IMR-90 (cell line): ENCODE data around the gene MYOF. TPM values are rescaled to one million over a fixed set of nuclear protein-coding genes. Genes with fewer than 3 reads are reported as not detected.
A peak's percentile ranks its signal among the peaks of the same experiment; 100 is the strongest.

Source experiments
- ATAC-seq: fragments of 200-7000 bp; cut with Tn5 transposase; 2 replicates; pipeline ENCODE4 v1.9.1; 2020; ENCODE audit warnings: low read depth, mild to moderate bottlenecking, moderate library complexity
- BruUV-seq: library from RNA; stranded (reverse); fragments of 400-500 nt; replicated peaks from 2 replicates; lab custom pipeline; 2021; lab: Mats Ljungman, UMichigan
- CTCF ChIA-PET: fragments of 300-600 bp; formaldehyde crosslinking; extraction: SDS; loops from one replicate; lab custom pipeline; 2021; ENCODE audit warnings: antibody characterized with exemption; lab: Yijun Ruan, JAX
- POLR2A ChIA-PET: fragments of 300-600 bp; sonication (Branson Sonifier 250); formaldehyde crosslinking; loops from one replicate; lab custom pipeline; 2022; ENCODE audit warnings: antibody characterized with exemption; ENCODE audit not compliant: unreplicated experiment; lab: Charles Lee
- DNase-seq: peaks from one replicate; pipeline ENCODE4 v3.0.0; 2013
- H2AFZ ChIP-seq: replicated peaks from 2 replicates; pipeline ENCODE3; 2013; ENCODE audit warnings: low read length, mild to moderate bottlenecking; ENCODE audit not compliant: poor library complexity
- H2AK5ac ChIP-seq: 2 replicates; pipeline ENCODE4 v1.6.1; 2013; ENCODE audit warnings: low read depth, low read length, inconsistent platforms
- H2AK9ac ChIP-seq: replicated peaks from 2 replicates; pipeline ENCODE3; 2013; ENCODE audit warnings: mild to moderate bottlenecking, low read depth, low read length, moderate library complexity; ENCODE audit not compliant: poor library complexity
- H2BK120ac ChIP-seq: 2 replicates; pipeline ENCODE4 v1.6.1; 2013; ENCODE audit warnings: low read depth, low read length, inconsistent platforms
- H2BK15ac ChIP-seq: 3 replicates; pipeline ENCODE4 v1.6.1; 2013; ENCODE audit warnings: low read depth, low read length, inconsistent platforms
- H2BK20ac ChIP-seq: 2 replicates; pipeline ENCODE4 v1.6.1; 2013; ENCODE audit warnings: low read depth, mild to moderate bottlenecking, inconsistent platforms, low read length, moderate library complexity
- H2BK5ac ChIP-seq: 2 replicates; pipeline ENCODE4 v1.6.1; 2013; ENCODE audit warnings: mild to moderate bottlenecking, low read depth, low read length, inconsistent platforms; ENCODE audit not compliant: poor library complexity, severe bottlenecking
- H3K14ac ChIP-seq: replicated peaks from 2 replicates; pipeline ENCODE4 v1.6.1; 2013; ENCODE audit warnings: low read depth, low read length, inconsistent platforms
- H3K18ac ChIP-seq: 2 replicates; pipeline ENCODE4 v1.6.1; 2013; ENCODE audit warnings: low read depth, low read length, control low read depth
- H3K23ac ChIP-seq: 2 replicates; pipeline ENCODE4 v1.6.1; 2013; ENCODE audit warnings: low read depth, low read length, inconsistent platforms
- H3K27ac ChIP-seq: 2 replicates; pipeline ENCODE4 v1.5.1; 2013; ENCODE audit warnings: mild to moderate bottlenecking, control low read depth, low read length; ENCODE audit not compliant: insufficient read depth
- H3K27me3 ChIP-seq: 2 replicates; pipeline ENCODE4 v1.6.1; 2013; ENCODE audit warnings: low read length; ENCODE audit not compliant: control insufficient read depth, insufficient read depth
- H3K36me3 ChIP-seq: 2 replicates; pipeline ENCODE4 v1.6.1; 2013; ENCODE audit warnings: low read length, mixed read lengths; ENCODE audit not compliant: control insufficient read depth, insufficient read depth
- H3K4ac ChIP-seq: 2 replicates; pipeline ENCODE4 v1.6.1; 2013; ENCODE audit warnings: low read depth, low read length, inconsistent platforms
- H3K4me1 ChIP-seq: 2 replicates; pipeline ENCODE4 v1.6.1; 2013; ENCODE audit warnings: low read length, mixed read lengths; ENCODE audit not compliant: control insufficient read depth, insufficient read depth
- H3K4me2 ChIP-seq: 2 replicates; pipeline ENCODE4 v1.6.1; 2013; ENCODE audit warnings: low read depth, mild to moderate bottlenecking, control low read depth, low read length, moderate library complexity
- H3K4me3 ChIP-seq: 2 replicates; pipeline ENCODE4 v1.5.1; 2013; ENCODE audit warnings: low read depth, mild to moderate bottlenecking, control low read depth, low read length, moderate library complexity; ENCODE audit not compliant: insufficient read depth
- H3K56ac ChIP-seq: 2 replicates; pipeline ENCODE4 v1.6.1; 2013; ENCODE audit warnings: low read length, inconsistent platforms; ENCODE audit not compliant: insufficient read depth; ENCODE audit errors: extremely low read depth
- H3K79me1 ChIP-seq, 2 experiments: 2 replicates each; pipeline ENCODE4 v1.6.1; 2013; ENCODE audit warnings: low read length in 2 of 2, inconsistent platforms in 1 of 2, low read depth in 1 of 2
- H3K9ac ChIP-seq: 2 replicates; pipeline ENCODE4 v1.6.1; 2013; ENCODE audit warnings: low read depth, low read length, control low read depth
- H3K9me1 ChIP-seq: 2 replicates; pipeline ENCODE4 v1.6.1; 2013; ENCODE audit warnings: low read length, inconsistent platforms; ENCODE audit not compliant: insufficient read depth
- H3K9me3 ChIP-seq: 2 replicates; pipeline ENCODE4 v1.6.1; 2013; ENCODE audit warnings: low read length; ENCODE audit not compliant: control insufficient read depth, insufficient read depth
- H4K20me1 ChIP-seq: 2 replicates; pipeline ENCODE4 v1.6.1; 2013; ENCODE audit warnings: low read length, inconsistent platforms; ENCODE audit not compliant: insufficient read depth
- H4K5ac ChIP-seq: 2 replicates; pipeline ENCODE4 v1.6.1; 2013; ENCODE audit warnings: mild to moderate bottlenecking, low read depth, low read length, control low read depth
- H4K8ac ChIP-seq, 2 experiments: 2 replicates each; pipeline ENCODE4 v1.6.1; 2013; ENCODE audit warnings: low read depth in 2 of 2, low read length in 2 of 2, control low read depth in 1 of 2, inconsistent platforms in 1 of 2
- H4K91ac ChIP-seq: 2 replicates; pipeline ENCODE4 v1.6.1; 2013; ENCODE audit warnings: low read depth, low read length, inconsistent platforms; ENCODE audit not compliant: insufficient read depth
- BHLHE40 ChIP-seq: fragments of 150-350 bp; IDR thresholded peaks from 2 replicates; pipeline ENCODE4 v1.6.1; 2016; ENCODE audit warnings: mild to moderate bottlenecking, low read depth, low read length
- CEBPB ChIP-seq: IDR thresholded peaks from 2 replicates; pipeline ENCODE4 v1.6.1; 2012; ENCODE audit warnings: low read depth, low read length, improper control_type of control experiment
- CHD1 ChIP-seq: IDR thresholded peaks from 2 replicates; pipeline ENCODE4 v1.6.1; 2012; ENCODE audit warnings: low read depth, low read length, improper control_type of control experiment
- CTCF ChIP-seq: conservative IDR thresholded peaks from 2 replicates; pipeline ENCODE4 v1.5.1; 2012; ENCODE audit warnings: mild to moderate bottlenecking, low read depth, low read length, improper control_type of control experiment
- ELK1 ChIP-seq: fragments of 150-350 bp; IDR thresholded peaks from 2 replicates; pipeline ENCODE4 v1.6.1; 2016; ENCODE audit warnings: low read depth, mild to moderate bottlenecking, low read length, moderate library complexity, borderline replicate concordance
- FOS ChIP-seq: fragments of 150-350 bp; IDR thresholded peaks from 2 replicates; pipeline ENCODE4 v1.6.1; 2016; ENCODE audit warnings: low read depth, low read length
- MAFK ChIP-seq: IDR thresholded peaks from 2 replicates; pipeline ENCODE4 v1.6.1; 2012; ENCODE audit warnings: low read depth, low read length, improper control_type of control experiment
- MAZ ChIP-seq: IDR thresholded peaks from 2 replicates; pipeline ENCODE4 v1.6.1; 2012; ENCODE audit warnings: low read depth, mild to moderate bottlenecking, low read length, improper control_type of control experiment, moderate library complexity, borderline replicate concordance
- MXI1 ChIP-seq: IDR thresholded peaks from 2 replicates; pipeline ENCODE4 v1.6.1; 2012; ENCODE audit warnings: low read depth, mild to moderate bottlenecking, low read length, moderate library complexity, borderline replicate concordance
- NFE2L2 ChIP-seq: fragments of 150-350 bp; IDR thresholded peaks from 2 replicates; pipeline ENCODE4 v1.6.1; 2016; ENCODE audit warnings: low read depth, mild to moderate bottlenecking, low read length
- POLR2A ChIP-seq: IDR thresholded peaks from 2 replicates; pipeline ENCODE4 v1.6.1; 2012; ENCODE audit warnings: mild to moderate bottlenecking, low read depth, low read length
- RAD21 ChIP-seq: IDR thresholded peaks from 2 replicates; pipeline ENCODE4 v1.6.1; 2012; ENCODE audit warnings: low read length, improper control_type of control experiment
- RCOR1 ChIP-seq: IDR thresholded peaks from 2 replicates; pipeline ENCODE4 v1.6.1; 2012; ENCODE audit warnings: mild to moderate bottlenecking, low read length, improper control_type of control experiment; ENCODE audit not compliant: insufficient replicate concordance
- RFX5 ChIP-seq: IDR thresholded peaks from 2 replicates; pipeline ENCODE4 v1.8.0; 2012; ENCODE audit warnings: low read depth, mild to moderate bottlenecking, low read length, moderate library complexity
- SMC3 ChIP-seq: fragments of 150-350 bp; IDR thresholded peaks from 2 replicates; pipeline ENCODE4 v1.6.1; 2016; ENCODE audit warnings: low read depth, mild to moderate bottlenecking, antibody characterized with exemption, low read length, moderate library complexity
- USF2 ChIP-seq: fragments of 150-350 bp; IDR thresholded peaks from 2 replicates; pipeline ENCODE4 v1.6.1; 2017; ENCODE audit warnings: mild to moderate bottlenecking, antibody characterized with exemption, low read length, low read depth
- WGBS, 2 experiments: methylation state at CpG; one replicate each; pipeline versions ENCODE4 v1.1.5 to v1.1.7; 2013; ENCODE audit warnings: missing lambda C conversion rate in 2 of 2; ENCODE audit not compliant: insufficient read length in 1 of 2; ENCODE audit errors: extremely low coverage in 2 of 2; 5-methylcytosine and 5-hydroxymethylcytosine counted together
- dilution Hi-C: fragments of 300-500 bp; cut with HindIII; formaldehyde crosslinking; loops from one replicate; pipeline ENCODE4 v1.14.3; 2018; ENCODE audit warnings: low sequenced_read_pairs; ENCODE audit not compliant: unreplicated experiment
- in situ Hi-C: fragments of 300-500 bp; cut with MboI; formaldehyde crosslinking; loops from 3 replicates; pipeline ENCODE4 v1.14.3; 2019; ENCODE audit warnings: low sequenced_read_pairs, inconsistent platforms, mixed read lengths
- intact Hi-C: fragments of 100-400 bp; cut with micrococcal nuclease; formaldehyde crosslinking; loops from 2 replicates; pipeline ENCODE4 v1.10.0; 2022
- polyA plus RNA-seq, 3 experiments: library from polyadenylated mRNA; depleted of rRNA; stranded (reverse); fragments of >200 nt; gene quantifications; 2 replicates each; pipeline ENCODE4 v1.2.3, GENCODE V29; 2012; ENCODE audit warnings: low replicate concordance in 1 of 3
- total RNA-seq: library from RNA; depleted of rRNA; stranded (reverse); fragments of >200 nt; gene quantifications from 2 replicates; pipeline ENCODE4 v1.2.3, GENCODE V29; 2012

Gene MYOF
- total and polyA plus RNA-seq, 2 of the 4 experiments (the other 2 are of a cell fraction): 221 to 281 TPM

GRCh38 chr10:93516006-93516380, 33.9 kb upstream of the MYOF start:
- H4K5ac ChIP-seq: no peak overlapping the region
- H3K56ac ChIP-seq: no peak overlapping the region
- H2AK9ac ChIP-seq: no peak overlapping the region
- no peak overlapping the region for H3K4me3 ChIP-seq
- in situ Hi-C loops: loop anchor here (10.0 to 25.0 kb wide), 2 partner anchors 431 to 629 kb away; no protein-coding TSS in a partner anchor
- H3K4me2 ChIP-seq: no peak overlapping the region
- no peak overlapping the region for H4K8ac ChIP-seq
- H2BK5ac ChIP-seq: no peak overlapping the region
- ChIA-PET CTCF (interaction anchor here (0.6 kb wide), 1 partner anchor 974 kb away, joined by 4 read pairs; no protein-coding TSS in a partner anchor), POLR2A (no interaction called here)
- H3K9ac ChIP-seq: no peak overlapping the region
- no CpG with 5 or more reads among the region's 1 CpG for WGBS, 2 experiments
- H3K36me3 ChIP-seq: peaks cover 7% of the 10 kb centered on the region; the same call in 1 of the 2 replicates
- no peak overlapping the region for H3K14ac ChIP-seq
- no peak overlapping the region for H3K4ac ChIP-seq
- TF ChIP-seq MAFK: no peak
- no peak for TF ChIP-seq RCOR1
- TF ChIP-seq RAD21: no peak
- TF ChIP-seq POLR2A: no peak
- TF ChIP-seq FOS: no peak
- TF ChIP-seq CEBPB: no peak
- no peak for TF ChIP-seq MXI1
- no peak for TF ChIP-seq CHD1
- TF ChIP-seq CTCF: no peak
- no peak for TF ChIP-seq USF2
- TF ChIP-seq SMC3: no peak
- TF ChIP-seq MAZ: no peak
- TF ChIP-seq ELK1: no peak
- TF ChIP-seq NFE2L2: no peak
- no peak for TF ChIP-seq RFX5
- TF ChIP-seq BHLHE40: no peak
- H3K9me1 ChIP-seq: peaks cover 3% of the 10 kb centered on the region; the same call in 1 of the 2 replicates
- H2BK20ac ChIP-seq: no peak overlapping the region
- no peaks in the 10 kb centered on the region for H4K20me1 ChIP-seq
- no peak overlapping the region for H2AK5ac ChIP-seq
- no peak overlapping the region for H3K18ac ChIP-seq
- intact Hi-C loops: no loop called here
- ATAC-seq: peak; percentile 13; the same call in 1 of the 2 replicates
- no peak overlapping the region for H3K27ac ChIP-seq
- no peak overlapping the region for H2AFZ ChIP-seq
- H3K27me3 ChIP-seq: no peaks in the 10 kb centered on the region
- no peaks in the 10 kb centered on the region for H3K9me3 ChIP-seq
- no peak overlapping the region for H4K91ac ChIP-seq
- no peak for DNase-seq
- no peak overlapping the region for H3K23ac ChIP-seq
- peaks cover 0 to 8% of the 10 kb centered on the region in 2 experiments; a peak in 2 of 4 replicates for H3K79me1 ChIP-seq
- H3K4me1 ChIP-seq: peaks cover 5% of the 10 kb centered on the region
- dilution Hi-C loops: no loop called here
- no peak overlapping the region for H2BK120ac ChIP-seq
- no TSS peak for BruUV-seq
- H2BK15ac ChIP-seq: no peak overlapping the region
